PFSK-1 (cell line): Measurements from ENCODE around the gene PDCD6IP.

Experiments
- POLR2AphosphoS5 ChIP-seq: IDR thresholded peaks from 2 replicates; pipeline ENCODE4 v1.6.1; 2012; ENCODE audit warnings: low read depth, mild to moderate bottlenecking, control low read depth, low read length, moderate library complexity
- REST ChIP-seq, 2 experiments: IDR thresholded peaks; 2 replicates each; pipeline versions ENCODE4 v1.6.1 to v1.8.0; 2011 to 2012; ENCODE audit warnings: low read depth in 2 of 2, low read length in 2 of 2, control low read depth in 1 of 2, inconsistent platforms in 1 of 2, mild to moderate bottlenecking in 1 of 2, moderate library complexity in 1 of 2; ENCODE audit not compliant: insufficient read depth in 1 of 2
- SIN3A ChIP-seq: IDR thresholded peaks from 2 replicates; pipeline ENCODE4 v1.6.1; 2012; ENCODE audit warnings: mild to moderate bottlenecking, low read length, moderate library complexity, borderline replicate concordance; ENCODE audit not compliant: insufficient read depth

- TF ChIP-seq SIN3A = no peak
- TF ChIP-seq REST (IDR thresholded peaks at IDR 0.05; ENCODE audit: insufficient read depth in 1 of 2, low read depth in 2 of 2, low read length in 2 of 2) = no peak
- TF ChIP-seq POLR2AphosphoS5 = no peak
These were observed 81.1 kb downstream of the PDCD6IP start for GRCh38 chr3:33879540-33879939.
